Transverse colon (tissue), 3 donors: ENCODE data around the gene UFL1.

Experiments used
- CTCF ChIP-seq, 5 experiments: fragments of 200-600 bp in 3 of 5; fragments of 450-650 bp in 2 of 5; sonication (generic) in 3 of 5; IDR thresholded peaks; 1 replicate in 2 of 5; 2 replicates in 3 of 5; pipeline ENCODE4 v1.5.1; 2016 to 2017; ENCODE audit warnings: antibody characterized with exemption in 5 of 5, inconsistent platforms in 3 of 5, mild to moderate bottlenecking in 2 of 5, moderate library complexity in 1 of 5
- POLR2A ChIP-seq: fragments of 450-650 bp; IDR thresholded peaks from one replicate; pipeline ENCODE4 v1.6.1; 2016; ENCODE audit warnings: antibody characterized with exemption, mild to moderate bottlenecking, moderate library complexity

- TF ChIP-seq CTCF (IDR thresholded peaks at IDR 0.05) (no peak), POLR2A (no peak)
Observed at GRCh38 chr6:96582436-96582835, 60.8 kb downstream of the UFL1 start.
